ENCODE measurements around the gene FLOT1. TPM values are rescaled to one million over a fixed set of nuclear protein-coding genes. Genes with fewer than 3 reads are reported as not detected.

FLOT1 gene
- total and polyA plus RNA-seq, 9 of the 15 experiments (the other 6 are each of a cell fraction or from before 2014, with no cell fraction given): 11.7 to 149 (median 118) TPM

DNA sequence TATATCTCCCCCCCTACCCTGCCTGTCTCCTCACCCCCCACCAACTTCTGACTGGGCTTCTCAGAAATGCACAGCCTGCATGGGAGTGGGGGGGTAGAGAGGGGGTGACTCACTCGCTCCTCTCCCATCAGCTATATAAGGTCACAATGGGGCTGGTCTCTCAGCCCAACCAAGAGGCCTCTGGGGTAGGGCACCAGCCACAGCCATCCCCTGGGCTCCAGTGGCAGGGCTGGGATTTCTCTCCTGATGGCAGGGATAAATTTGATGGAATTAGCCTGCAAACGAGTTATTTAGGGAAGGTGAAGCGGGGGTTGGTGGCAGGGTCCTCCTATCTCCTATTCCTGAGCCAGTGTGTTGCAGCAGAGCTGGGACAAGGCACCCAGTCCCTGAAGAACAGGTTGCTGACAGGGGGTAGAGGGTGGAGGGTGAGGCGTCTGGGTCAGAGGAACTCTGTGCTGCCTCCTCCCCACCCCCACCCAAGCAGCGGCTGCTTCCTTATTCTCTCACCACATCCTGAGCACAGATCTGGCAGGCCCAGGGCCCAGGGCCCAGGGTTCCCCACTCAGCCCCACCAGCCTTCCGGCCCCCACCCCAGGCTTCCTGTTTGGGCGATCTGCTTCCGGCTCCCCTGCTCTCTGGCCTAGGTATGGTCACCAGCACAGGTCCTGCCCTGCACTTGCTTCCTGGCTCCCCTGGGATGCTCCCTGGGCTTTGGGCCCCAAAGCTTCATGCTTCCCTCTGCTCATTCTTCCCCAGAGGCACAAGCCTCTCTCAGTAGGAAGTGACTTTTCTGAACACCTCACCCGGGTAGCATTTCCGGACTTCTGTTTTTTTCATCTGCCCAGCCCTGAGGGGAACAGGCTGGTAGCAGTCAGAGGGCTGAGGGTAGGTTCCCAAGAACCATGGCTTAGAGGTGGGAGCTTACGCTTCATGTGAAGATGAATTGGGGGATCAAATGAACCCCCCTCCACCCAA lies 60.1 kb downstream of the FLOT1 start (continued):
- TF ChIP-seq, protein P1, sequence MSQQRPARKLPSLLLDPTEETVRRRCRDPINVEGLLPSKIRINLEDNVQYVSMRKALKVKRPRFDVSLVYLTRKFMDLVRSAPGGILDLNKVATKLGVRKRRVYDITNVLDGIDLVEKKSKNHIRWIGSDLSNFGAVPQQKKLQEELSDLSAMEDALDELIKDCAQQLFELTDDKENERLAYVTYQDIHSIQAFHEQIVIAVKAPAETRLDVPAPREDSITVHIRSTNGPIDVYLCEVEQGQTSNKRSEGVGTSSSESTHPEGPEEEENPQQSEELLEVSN (IDR thresholded peaks at IDR 0.05; ENCODE audit: borderline replicate concordance in 1 of 2, extremely low read depth in 1 of 2, insufficient read depth in 1 of 2, insufficient read length in 1 of 2, low read depth in 1 of 2, low read length in 1 of 2, poor library complexity in 1 of 2, severe bottlenecking in 1 of 2): no peak
- TF ChIP-seq SREBF2 (CRISPR knock-in tag; IDR thresholded peaks at IDR 0.05) (no peak), RFX5 (IDR thresholded peaks at IDR 0.05; ENCODE audit: low read depth, low read length) (no peak), ZNF57 (CRISPR knock-in tag; IDR thresholded peaks at IDR 0.05) (no peak), NFE2 (IDR thresholded peaks at IDR 0.05; ENCODE audit: low read depth) (peak; percentile 28; the same call in 1 of the 2 replicates), TEAD1 (CRISPR knock-in tag; IDR thresholded peaks at IDR 0.05) (no peak), NUFIP1 (IDR thresholded peaks at IDR 0.05; ENCODE audit: partially characterized antibody) (no peak), CBFB (CRISPR knock-in tag; IDR thresholded peaks at IDR 0.05) (no peak), ZNF134 (CRISPR knock-in tag; conservative IDR thresholded peaks at IDR 0.05) (no peak), SMARCC2 (IDR thresholded peaks at IDR 0.05; ENCODE audit: low read depth) (peak; percentile 66), SNRNP70 (optimal IDR thresholded peaks at IDR 0.05; ENCODE audit: low read depth, low read length) (no peak), CBX8 (IDR thresholded peaks at IDR 0.05; ENCODE audit: borderline replicate concordance, extremely low read depth, low read depth, low read length, poor library complexity, severe bottlenecking) (no peak), ZNF707 (CRISPR knock-in tag; conservative IDR thresholded peaks at IDR 0.05) (no peak), ZNF197 (CRISPR knock-in tag; IDR thresholded peaks at IDR 0.05; ENCODE audit: low read depth) (no peak), POLR2H (tag; IDR thresholded peaks at IDR 0.05; ENCODE audit: low read depth) (no peak), SOX6 (IDR thresholded peaks at IDR 0.05) (peak; percentile 36; the same call in 1 of the 2 replicates), MAFG (tag; conservative IDR thresholded peaks at IDR 0.05) (no peak), LEF1 (IDR thresholded peaks at IDR 0.05) (no peak; the same call in none of the 2 replicates), YBX1 (IDR thresholded peaks at IDR 0.05) (no peak), ZNF174 (CRISPR knock-in tag; IDR thresholded peaks at IDR 0.05) (no peak), ZNF76 (CRISPR knock-in tag; IDR thresholded peaks at IDR 0.05; ENCODE audit: borderline replicate concordance) (no peak)
- TF ChIP-seq, protein P2, sequence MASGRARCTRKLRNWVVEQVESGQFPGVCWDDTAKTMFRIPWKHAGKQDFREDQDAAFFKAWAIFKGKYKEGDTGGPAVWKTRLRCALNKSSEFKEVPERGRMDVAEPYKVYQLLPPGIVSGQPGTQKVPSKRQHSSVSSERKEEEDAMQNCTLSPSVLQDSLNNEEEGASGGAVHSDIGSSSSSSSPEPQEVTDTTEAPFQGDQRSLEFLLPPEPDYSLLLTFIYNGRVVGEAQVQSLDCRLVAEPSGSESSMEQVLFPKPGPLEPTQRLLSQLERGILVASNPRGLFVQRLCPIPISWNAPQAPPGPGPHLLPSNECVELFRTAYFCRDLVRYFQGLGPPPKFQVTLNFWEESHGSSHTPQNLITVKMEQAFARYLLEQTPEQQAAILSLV (tag; IDR thresholded peaks at IDR 0.05): peak; percentile 38; the same call in 1 of the 2 replicates
- TF ChIP-seq, protein P3, sequence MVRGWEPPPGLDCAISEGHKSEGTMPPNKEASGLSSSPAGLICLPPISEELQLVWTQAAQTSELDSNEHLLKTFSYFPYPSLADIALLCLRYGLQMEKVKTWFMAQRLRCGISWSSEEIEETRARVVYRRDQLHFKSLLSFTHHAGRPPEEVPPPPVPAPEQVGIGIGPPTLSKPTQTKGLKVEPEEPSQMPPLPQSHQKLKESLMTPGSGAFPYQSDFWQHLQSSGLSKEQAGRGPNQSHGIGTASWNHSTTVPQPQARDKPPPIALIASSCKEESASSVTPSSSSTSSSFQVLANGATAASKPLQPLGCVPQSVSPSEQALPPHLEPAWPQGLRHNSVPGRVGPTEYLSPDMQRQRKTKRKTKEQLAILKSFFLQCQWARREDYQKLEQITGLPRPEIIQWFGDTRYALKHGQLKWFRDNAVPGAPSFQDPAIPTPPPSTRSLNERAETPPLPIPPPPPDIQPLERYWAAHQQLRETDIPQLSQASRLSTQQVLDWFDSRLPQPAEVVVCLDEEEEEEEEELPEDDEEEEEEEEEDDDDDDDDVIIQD (CRISPR knock-in tag; IDR thresholded peaks at IDR 0.05): no peak
